HL-60 (cell line): ENCODE results near the gene NT5E.
A peak's percentile ranks its signal among the peaks of the same experiment; 100 is the strongest.

ENCODE experiments used
- DNase-seq, 2 experiments: peaks; one replicate each; pipeline ENCODE4 v3.0.0-alpha.2; 2010 to 2020; ENCODE audit warnings: low read depth in 1 of 2, low spot score in 1 of 2
- H3K27ac ChIP-seq: fragments of 250-450 bp; sonication (Bioruptor Pico); replicated peaks from 2 replicates; pipeline ENCODE4 v1.5.1; 2020; ENCODE audit warnings: mild to moderate bottlenecking, moderate library complexity
- H3K27me3 ChIP-seq: fragments of 250-450 bp; sonication (Bioruptor Pico); 2 replicates; pipeline ENCODE4 v1.5.1; 2021; ENCODE audit warnings: mild to moderate bottlenecking, moderate library complexity; ENCODE audit not compliant: insufficient read depth, poor library complexity, severe bottlenecking
- H3K4me3 ChIP-seq: replicated peaks from 2 replicates; pipeline ENCODE4 v1.5.1; 2011; ENCODE audit warnings: mild to moderate bottlenecking, control low read depth, low read length; ENCODE audit not compliant: insufficient read depth
- CTCF ChIP-seq: IDR thresholded peaks from one replicate; pipeline ENCODE4 v1.5.1; 2011; ENCODE audit warnings: low read length, control low read depth, inconsistent platforms; ENCODE audit not compliant: insufficient read depth
- GABPA ChIP-seq: IDR thresholded peaks from 2 replicates; pipeline ENCODE4 v1.6.1; 2012; ENCODE audit warnings: low read depth
- POLR2AphosphoS5 ChIP-seq: IDR thresholded peaks from 2 replicates; pipeline ENCODE4 v1.6.1; 2012; ENCODE audit warnings: low read depth
- REST ChIP-seq: IDR thresholded peaks from 2 replicates; pipeline ENCODE4 v1.6.1; 2012; ENCODE audit warnings: low read depth; ENCODE audit not compliant: insufficient replicate concordance
- SPI1 ChIP-seq: IDR thresholded peaks from 2 replicates; pipeline ENCODE4 v1.6.1; 2012; ENCODE audit warnings: low read depth, mild to moderate bottlenecking, borderline replicate concordance

The NT5E gene

DNA sequence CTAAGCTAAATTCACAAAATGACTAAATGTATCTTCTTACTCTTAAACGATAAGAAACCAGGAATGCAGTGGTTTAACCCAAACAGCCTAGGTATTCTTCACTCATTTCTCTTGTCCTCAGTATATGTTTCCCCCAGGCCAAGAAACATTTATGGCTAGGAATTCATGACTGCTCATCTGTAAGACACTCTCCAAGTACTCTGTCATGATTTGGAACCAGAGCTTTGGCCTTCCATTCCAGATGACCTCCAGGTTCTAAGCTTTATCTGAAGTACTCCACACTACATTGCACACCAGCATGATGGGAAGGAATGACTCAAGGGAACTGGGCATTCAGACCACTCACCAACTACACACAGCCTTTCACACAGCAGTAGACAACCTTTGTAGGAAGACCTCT lies 29.3 kb downstream of the NT5E start:
- TF ChIP-seq SPI1 (no peak), POLR2AphosphoS5 (no peak), GABPA (no peak), CTCF (no peak), REST (no peak)
- Histone ChIP-seq H3K4me3 (no peak overlapping the region), H3K27me3 (peaks cover 6% of the 10 kb centered on the region), H3K27ac (no peak overlapping the region)
- no peak for DNase-seq

- H3K4me3 ChIP-seq: no peak overlapping the region
- TF ChIP-seq SPI1: no peak
- no peak for TF ChIP-seq CTCF
- no peak for TF ChIP-seq REST
- no peak for TF ChIP-seq GABPA
- no peak for TF ChIP-seq POLR2AphosphoS5
Measured at GRCh38 chr6:85482206-85482904, 32.5 kb downstream of the NT5E start.

GRCh38 chr6:85482905-85483700 lies 33.2 kb downstream of the NT5E start:
- Histone ChIP-seq H3K27ac (no peak overlapping the region), H3K4me3 (no peak overlapping the region), H3K27me3 (no peaks in the 10 kb centered on the region)
- DNase-seq: peak in 1 of 2 experiments; percentile 66
- TF ChIP-seq GABPA (no peak), CTCF (peak; percentile 99), POLR2AphosphoS5 (no peak), SPI1 (peak; percentile 48; the same call in 1 of the 2 replicates), REST (no peak)

More at GRCh38 chr6:85482206-85482904, 32.5 kb downstream of the NT5E start:
- DNase-seq: no peak
- no peak overlapping the region for H3K27ac ChIP-seq
- no peaks in the 10 kb centered on the region for H3K27me3 ChIP-seq
